Smooth muscle cell (in vitro differentiated cells): ENCODE results near the gene PPFIA1. TPM values are rescaled to one million over a fixed set of nuclear protein-coding genes. Genes with fewer than 3 reads are reported as not detected.

ENCODE experiments used
- DNase-seq: peaks from one replicate; lab custom pipeline; 2025; ENCODE audit not compliant: unreplicated experiment; lab: John Stamatoyannopoulos, UW
- H2AFZ ChIP-seq: fragments of 200-600 bp; sonication (generic); 2 replicates; pipeline ENCODE4 v1.6.0; 2016; ENCODE audit warnings: antibody characterized with exemption, low read depth, mild to moderate bottlenecking
- H3F3A ChIP-seq: fragments of 200-600 bp; sonication (generic); 2 replicates; pipeline ENCODE4 v1.6.0; 2017; ENCODE audit warnings: antibody characterized with exemption, low read depth
- H3K27ac ChIP-seq: fragments of 200-600 bp; sonication (generic); 2 replicates; pipeline ENCODE4 v1.5.1; 2016; ENCODE audit warnings: low read depth, mild to moderate bottlenecking
- H3K27me3 ChIP-seq: fragments of 200-600 bp; sonication (generic); 2 replicates; pipeline ENCODE4 v1.6.1; 2016; ENCODE audit warnings: low read depth, mild to moderate bottlenecking
- H3K36me3 ChIP-seq: fragments of 200-600 bp; sonication (generic); 2 replicates; pipeline ENCODE4 v1.5.1; 2016; ENCODE audit warnings: low read depth
- H3K4me1 ChIP-seq: fragments of 200-600 bp; sonication (generic); 2 replicates; pipeline ENCODE4 v1.5.1; 2016; ENCODE audit warnings: low read depth
- H3K4me2 ChIP-seq: fragments of 200-600 bp; sonication (generic); 2 replicates; pipeline ENCODE4 v1.6.0; 2016; ENCODE audit warnings: mild to moderate bottlenecking
- H3K4me3 ChIP-seq: fragments of 200-600 bp; sonication (generic); 2 replicates; pipeline ENCODE4 v1.5.1; 2016; ENCODE audit warnings: mild to moderate bottlenecking
- H3K79me2 ChIP-seq: fragments of 200-600 bp; sonication (generic); 2 replicates; pipeline ENCODE4 v1.6.0; 2016; ENCODE audit warnings: low read depth, mild to moderate bottlenecking
- H3K9ac ChIP-seq: fragments of 200-600 bp; sonication (generic); 2 replicates; pipeline ENCODE4 v1.6.0; 2016; ENCODE audit warnings: low read depth
- H3K9me3 ChIP-seq: fragments of 200-600 bp; sonication (generic); replicated peaks from 2 replicates; pipeline ENCODE4 v1.5.1; 2016; ENCODE audit warnings: low read depth
- H4K20me1 ChIP-seq: fragments of 200-600 bp; sonication (generic); 2 replicates; pipeline ENCODE4 v1.6.0; 2016; ENCODE audit warnings: low read depth
- WGBS: methylation state at CpG from one replicate; pipeline ENCODE4 v1.1.7; 2016; ENCODE audit warnings: low lambda C conversion rate; 5-methylcytosine and 5-hydroxymethylcytosine counted together
- polyA plus RNA-seq: library from polyadenylated mRNA; unstranded; fragments of >200 nt; fragmentation: Nextera tagmentation; extraction: Ambion mirVana; gene quantifications from 2 replicates; pipeline ENCODE4 v1.2.1, GENCODE V29; 2016
- total RNA-seq: library from RNA; depleted of rRNA; stranded (reverse); fragments of >200 nt; gene quantifications from 2 replicates; pipeline ENCODE4 v1.2.3, GENCODE V29; 2014
- TF ChIP-seq, protein P1 (sequence below): fragments of 200-600 bp; sonication (generic); IDR thresholded peaks from 2 replicates; pipeline ENCODE4 v1.5.1; 2017; ENCODE audit warnings: borderline replicate concordance, mild to moderate bottlenecking, antibody characterized with exemption; ENCODE audit not compliant: insufficient read depth, poor library complexity, severe bottlenecking

The PPFIA1 gene
- total and polyA plus RNA-seq, 2 experiments from 2014 or later, result 23.8 to 48.2 TPM

- H2AFZ ChIP-seq, result no peak overlapping the region
- 96% methylated on average over 35 of the region's 35 CpGs for WGBS
- H3K4me2 ChIP-seq, result no peak overlapping the region
- TF ChIP-seq, protein P1, sequence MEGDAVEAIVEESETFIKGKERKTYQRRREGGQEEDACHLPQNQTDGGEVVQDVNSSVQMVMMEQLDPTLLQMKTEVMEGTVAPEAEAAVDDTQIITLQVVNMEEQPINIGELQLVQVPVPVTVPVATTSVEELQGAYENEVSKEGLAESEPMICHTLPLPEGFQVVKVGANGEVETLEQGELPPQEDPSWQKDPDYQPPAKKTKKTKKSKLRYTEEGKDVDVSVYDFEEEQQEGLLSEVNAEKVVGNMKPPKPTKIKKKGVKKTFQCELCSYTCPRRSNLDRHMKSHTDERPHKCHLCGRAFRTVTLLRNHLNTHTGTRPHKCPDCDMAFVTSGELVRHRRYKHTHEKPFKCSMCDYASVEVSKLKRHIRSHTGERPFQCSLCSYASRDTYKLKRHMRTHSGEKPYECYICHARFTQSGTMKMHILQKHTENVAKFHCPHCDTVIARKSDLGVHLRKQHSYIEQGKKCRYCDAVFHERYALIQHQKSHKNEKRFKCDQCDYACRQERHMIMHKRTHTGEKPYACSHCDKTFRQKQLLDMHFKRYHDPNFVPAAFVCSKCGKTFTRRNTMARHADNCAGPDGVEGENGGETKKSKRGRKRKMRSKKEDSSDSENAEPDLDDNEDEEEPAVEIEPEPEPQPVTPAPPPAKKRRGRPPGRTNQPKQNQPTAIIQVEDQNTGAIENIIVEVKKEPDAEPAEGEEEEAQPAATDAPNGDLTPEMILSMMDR, result no peak
- no peaks in the 10 kb centered on the region for H3K9me3 ChIP-seq
- no peak overlapping the region for H3K4me3 ChIP-seq
- no peak for DNase-seq
- H3F3A ChIP-seq, result no peaks in the 10 kb centered on the region
- H3K36me3 ChIP-seq, result no peaks in the 10 kb centered on the region
- no peaks in the 10 kb centered on the region for H3K4me1 ChIP-seq
- peaks cover 4% of the 10 kb centered on the region for H3K79me2 ChIP-seq
- H4K20me1 ChIP-seq, result peaks cover 93% of the 10 kb centered on the region
- no peaks in the 10 kb centered on the region for H3K27me3 ChIP-seq
- H3K9ac ChIP-seq, result no peak overlapping the region
- H3K27ac ChIP-seq, result no peak overlapping the region
Observed at GRCh38 chr11:70422692-70423522, 152.4 kb downstream of the PPFIA1 start.

GRCh38 chr11:70423523-70424505 is 153.3 kb downstream of the PPFIA1 start:
- 80% methylated on average over 25 of the region's 34 CpGs for WGBS
- Histone ChIP-seq H3K79me2 (peaks cover 4% of the 10 kb centered on the region), H3K27me3 (no peaks in the 10 kb centered on the region), H3K9me3 (no peaks in the 10 kb centered on the region), H3K4me1 (no peaks in the 10 kb centered on the region), H3K4me2 (no peak overlapping the region), H4K20me1 (peaks cover 97% of the 10 kb centered on the region), H3K36me3 (no peaks in the 10 kb centered on the region), H3K4me3 (no peak overlapping the region), H3F3A (no peaks in the 10 kb centered on the region), H3K9ac (no peak overlapping the region), H3K27ac (no peak overlapping the region), H2AFZ (no peak overlapping the region)
- DNase-seq, result no peak
- TF ChIP-seq, protein P1, result no peak

DNA sequence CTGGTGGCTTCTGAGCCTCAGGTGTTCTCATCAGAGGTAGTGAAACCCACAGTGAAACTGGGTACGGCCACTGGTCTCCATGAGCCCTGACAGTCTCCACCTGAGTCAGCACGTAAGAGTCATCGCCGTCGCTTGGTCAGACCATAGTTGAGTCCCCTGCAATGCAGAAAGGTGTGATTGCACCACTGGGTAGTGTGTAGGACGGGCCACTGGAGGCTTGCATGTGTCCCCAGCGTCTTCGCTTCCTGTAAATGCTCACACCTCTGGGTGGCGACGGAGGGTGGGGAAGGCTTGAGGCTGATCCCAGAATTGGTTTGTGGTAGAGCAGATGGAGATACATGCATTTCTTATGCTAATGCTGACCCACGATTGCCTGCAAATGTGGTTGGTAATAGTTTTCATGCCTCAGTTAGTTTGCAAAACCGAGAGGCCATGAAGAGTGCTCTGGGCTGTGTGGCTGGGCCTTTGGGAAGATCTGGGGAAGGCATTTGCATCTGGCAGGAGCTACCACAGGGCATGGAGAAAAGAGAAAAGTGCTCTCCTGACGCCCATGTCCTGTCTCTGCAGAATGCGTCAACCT is 154.4 kb downstream of the PPFIA1 start:
- WGBS, result 92% methylated on average over 14 of the region's 14 CpGs
- Histone ChIP-seq H3K27ac (no peak overlapping the region), H3F3A (no peaks in the 10 kb centered on the region), H3K4me3 (no peak overlapping the region), H3K4me2 (no peak overlapping the region), H4K20me1 (peaks cover 98% of the 10 kb centered on the region), H3K79me2 (peaks cover 4% of the 10 kb centered on the region), H3K27me3 (no peaks in the 10 kb centered on the region), H3K9me3 (no peaks in the 10 kb centered on the region), H2AFZ (no peak overlapping the region), H3K9ac (no peak overlapping the region), H3K4me1 (no peaks in the 10 kb centered on the region), H3K36me3 (no peaks in the 10 kb centered on the region)
- DNase-seq, result no peak
- TF ChIP-seq, protein P1, result no peak
